ENCODE results near the gene PCDH9. TPM values are rescaled to one million over a fixed set of nuclear protein-coding genes. Genes with fewer than 3 reads are reported as not detected.

The PCDH9 gene
- total and polyA plus RNA-seq, 3 donors from 2014 or later, result 2.3 to 4.6 (median 3.5) TPM

GRCh38 chr13:67096418-67096817 lies 133.7 kb downstream of the PCDH9 start:
- Histone ChIP-seq H3K36me3 (ENCODE audit: low read depth, missing control alignments) (no peaks in the 10 kb centered on the region), H3K27ac (no peak overlapping the region), H3K9me3 (no peaks in the 10 kb centered on the region), H3K4me1 (no peaks in the 10 kb centered on the region), H3K27me3 (no peaks in the 10 kb centered on the region), H3K4me3 (no peak overlapping the region)
- intact Hi-C loops (cut with DNase I; ENCODE audit: low total_unique reads), result no loop called here
- WGBS, 2 donors, result 84 to 92% methylated on average over 2 of the region's 2 CpGs
- DNase-seq, result no peak
- no peak for TF ChIP-seq POLR2A (IDR thresholded peaks at IDR 0.05)
- no peak for TF ChIP-seq CTCF (IDR thresholded peaks at IDR 0.05)

DNA sequence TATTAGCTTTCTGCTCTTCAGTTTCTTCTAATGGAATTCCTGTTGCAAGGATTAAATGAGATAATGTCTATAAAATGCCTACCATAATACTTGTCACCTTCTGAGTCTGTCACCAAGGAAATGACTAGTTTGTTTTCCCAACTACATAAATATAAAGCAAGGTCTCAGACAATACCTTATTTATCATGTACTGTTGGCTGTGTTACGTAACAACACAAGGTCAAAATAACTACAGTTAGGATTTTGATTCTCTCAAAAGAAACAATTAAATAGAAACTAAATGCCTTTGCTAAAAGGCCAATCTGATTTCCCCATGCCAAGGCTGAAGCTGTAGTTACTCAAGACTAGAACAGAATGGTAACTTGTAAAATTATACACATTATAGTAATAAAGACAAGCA lies 134.5 kb downstream of the PCDH9 start:
- TF ChIP-seq POLR2A (IDR thresholded peaks at IDR 0.05), result no peak
- Histone ChIP-seq H3K36me3 (ENCODE audit: low read depth, missing control alignments) (no peaks in the 10 kb centered on the region), H3K27me3 (no peaks in the 10 kb centered on the region), H3K9me3 (no peaks in the 10 kb centered on the region), H3K27ac (no peak overlapping the region), H3K4me3 (no peak overlapping the region), H3K4me1 (no peaks in the 10 kb centered on the region)
- no peak for DNase-seq
- intact Hi-C loops (cut with DNase I; ENCODE audit: low total_unique reads), result no loop called here
- 50% methylated on average over 1 of the region's 1 CpG for WGBS, 2 donors

GRCh38 chr13:67094952-67095351 lies 135.2 kb downstream of the PCDH9 start:
- Histone ChIP-seq H3K27me3 (no peaks in the 10 kb centered on the region), H3K9me3 (no peaks in the 10 kb centered on the region), H3K4me3 (no peak overlapping the region), H3K36me3 (ENCODE audit: low read depth, missing control alignments) (no peaks in the 10 kb centered on the region), H3K4me1 (no peaks in the 10 kb centered on the region), H3K27ac (no peak overlapping the region)
- no peak for TF ChIP-seq POLR2A (IDR thresholded peaks at IDR 0.05)
- no peak for DNase-seq
- 82 to 84% methylated on average over 3 of the region's 3 CpGs for WGBS, 2 donors
- intact Hi-C loops (cut with DNase I; ENCODE audit: low total_unique reads), result no loop called here

GRCh38 chr13:67094078-67094477 lies 136.1 kb downstream of the PCDH9 start:
- H3K36me3 ChIP-seq (ENCODE audit: low read depth, missing control alignments), result no peaks in the 10 kb centered on the region
- no peaks in the 10 kb centered on the region for H3K27me3 ChIP-seq
- H3K27ac ChIP-seq, result no peak overlapping the region
- TF ChIP-seq POLR2A (IDR thresholded peaks at IDR 0.05) (no peak), CTCF (IDR thresholded peaks at IDR 0.05) (no peak)
- H3K4me3 ChIP-seq, result no peak overlapping the region
- DNase-seq, result no peak
- H3K4me1 ChIP-seq, result no peaks in the 10 kb centered on the region
- H3K9me3 ChIP-seq, result no peaks in the 10 kb centered on the region
- 57 to 67% methylated on average over 1 of the region's 1 CpG for WGBS, 2 donors
- intact Hi-C loops (cut with DNase I; ENCODE audit: low total_unique reads), result no loop called here

GRCh38 chr13:67091603-67092002 lies 138.5 kb downstream of the PCDH9 start:
- Histone ChIP-seq H3K4me1 (no peaks in the 10 kb centered on the region), H3K4me3 (no peak overlapping the region), H3K27me3 (no peaks in the 10 kb centered on the region), H3K9me3 (no peaks in the 10 kb centered on the region), H3K27ac (no peak overlapping the region), H3K36me3 (ENCODE audit: low read depth, missing control alignments) (no peaks in the 10 kb centered on the region)
- TF ChIP-seq CTCF (IDR thresholded peaks at IDR 0.05) (no peak), POLR2A (IDR thresholded peaks at IDR 0.05) (no peak)
- DNase-seq, result no peak
- 89 to 92% methylated on average over 1 of the region's 1 CpG for WGBS, 2 donors
- intact Hi-C loops (cut with DNase I; ENCODE audit: low total_unique reads), result no loop called here

DNA sequence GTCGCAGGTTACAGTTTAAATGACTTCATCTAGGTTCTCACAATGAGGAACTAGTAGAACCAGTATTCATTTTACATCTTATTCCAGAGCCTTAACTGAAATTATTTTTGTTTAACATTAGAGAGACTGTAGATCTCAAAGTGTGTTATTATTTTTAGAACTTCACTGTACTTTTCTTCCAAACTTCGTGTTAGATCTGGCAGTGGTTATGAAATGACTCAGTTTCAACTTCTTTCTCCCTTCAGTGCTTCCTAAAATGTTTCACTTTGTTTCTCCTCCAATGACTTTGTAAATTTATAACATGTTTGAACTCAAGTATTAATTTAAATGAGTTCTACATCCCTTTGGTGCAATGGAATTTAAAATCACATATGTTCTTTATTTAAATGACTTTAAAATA lies 139.3 kb downstream of the PCDH9 start:
- 56 to 66% methylated on average over 2 of the region's 2 CpGs for WGBS, 2 donors
- intact Hi-C loops (cut with DNase I; ENCODE audit: low total_unique reads), result no loop called here

More for the DNA sequence above, 139.3 kb downstream of the PCDH9 start:
- DNase-seq, result no peak
- Histone ChIP-seq H3K9me3 (no peaks in the 10 kb centered on the region), H3K4me1 (no peaks in the 10 kb centered on the region), H3K27ac (no peak overlapping the region), H3K4me3 (no peak overlapping the region), H3K36me3 (ENCODE audit: low read depth, missing control alignments) (no peaks in the 10 kb centered on the region), H3K27me3 (no peaks in the 10 kb centered on the region)
- no peak for TF ChIP-seq POLR2A (IDR thresholded peaks at IDR 0.05)
- TF ChIP-seq CTCF (IDR thresholded peaks at IDR 0.05), result no peak
